GM18870 (cell line): Measurements from ENCODE around the gene CHM.
A peak's percentile ranks its signal among the peaks of the same experiment; 100 is the strongest.
"Not testable (repeated sequence)": the region's sequence is repeated elsewhere in the genome, so short reads cannot be mapped to it uniquely, and the experiment has no call there.

Experiments
- ATAC-seq: cut with Tn5 transposase; IDR thresholded peaks from one replicate; pipeline ENCODE4 v1.9.1; 2021; ENCODE audit warnings: moderate library complexity; ENCODE audit not compliant: unreplicated experiment

Gene CHM

GRCh38 chrX:86047174-86047935 lies at the start of gene CHM:
CHM (minus strand) TSS chrX:86047558; CDS start chrX:86047532, 26 bp downstream.
- ATAC-seq: peak; percentile 99

- ATAC-seq: no peak
These were observed 31.3 kb upstream of the CHM start for GRCh38 chrX:86078650-86079049.

GRCh38 chrX:86066998-86067397 lies 19.6 kb upstream of the CHM start:
- no peak for ATAC-seq

GRCh38 chrX:86061407-86061806 lies 14.0 kb upstream of the CHM start:
- no peak for ATAC-seq

GRCh38 chrX:86051741-86052140 lies 4.4 kb upstream of the CHM start:
- ATAC-seq: no peak

- no peak for ATAC-seq
These were observed 550 bp upstream of the CHM start for GRCh38 chrX:86047936-86048280.

- no peak for ATAC-seq
These were observed 3.1 kb downstream of the CHM start for GRCh38 chrX:86044216-86044615.

GRCh38 chrX:86039625-86040568 lies 7.5 kb downstream of the CHM start:
- ATAC-seq: no peak

GRCh38 chrX:86033385-86033784 lies 14.0 kb downstream of the CHM start:
- no peak for ATAC-seq

GRCh38 chrX:86028681-86029080 lies 18.7 kb downstream of the CHM start:
- ATAC-seq: no peak

GRCh38 chrX:86023811-86024210 lies 23.5 kb downstream of the CHM start:
- ATAC-seq: no peak

GRCh38 chrX:86021652-86022289 lies 25.6 kb downstream of the CHM start:
- no peak for ATAC-seq

- no peak for ATAC-seq
These were observed 31.2 kb downstream of the CHM start for GRCh38 chrX:86016139-86016538.

- not testable (repeated sequence) for ATAC-seq
These were observed 32.4 kb downstream of the CHM start for GRCh38 chrX:86014959-86015358.

- no peak for ATAC-seq
These were observed 32.9 kb downstream of the CHM start for GRCh38 chrX:86014421-86014820.

- no peak for ATAC-seq
These were observed 33.6 kb downstream of the CHM start for GRCh38 chrX:86013792-86014191.

- ATAC-seq: no peak
These were observed 35.2 kb downstream of the CHM start for GRCh38 chrX:86012188-86012587.

- not testable (repeated sequence) for ATAC-seq
These were observed 37.6 kb downstream of the CHM start for GRCh38 chrX:86009803-86010202.

- ATAC-seq: not testable (repeated sequence)
These were observed 39.5 kb downstream of the CHM start for GRCh38 chrX:86007891-86008290.

- peak; percentile 48 for ATAC-seq
These were observed 45.1 kb downstream of the CHM start for GRCh38 chrX:86002076-86002896.

- ATAC-seq: no peak
These were observed 48.4 kb downstream of the CHM start for GRCh38 chrX:85998954-85999353.
